GM19324 (cell line): ENCODE measurements around the gene ACTL6B.

Experiments used
- ATAC-seq: cut with Tn5 transposase; IDR thresholded peaks from one replicate; pipeline ENCODE4 v1.9.1; 2021; ENCODE audit warnings: mild to moderate bottlenecking, moderate library complexity; ENCODE audit not compliant: unreplicated experiment, low FRiP score

Gene ACTL6B

DNA sequence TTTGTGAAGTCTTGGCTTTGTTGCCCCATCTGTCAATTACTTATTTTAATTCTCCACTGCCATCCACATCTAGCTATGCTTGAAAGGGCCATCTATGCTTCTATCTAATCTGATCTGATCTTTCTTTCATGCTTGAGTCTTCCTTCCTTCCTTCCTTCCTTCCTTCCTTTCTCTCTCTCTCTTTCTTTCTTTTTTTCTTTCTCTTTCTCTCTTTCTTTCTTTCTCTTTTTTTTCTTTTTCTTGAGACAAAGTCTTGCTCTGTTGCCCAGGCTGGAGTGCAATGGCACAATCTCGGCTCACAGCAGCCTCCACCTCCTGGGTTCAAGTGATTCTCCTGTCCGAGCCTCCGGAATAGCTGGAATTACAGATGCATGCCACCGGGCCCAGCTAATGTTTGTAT lies 26.2 kb downstream of the ACTL6B start:
- no peak for ATAC-seq

DNA sequence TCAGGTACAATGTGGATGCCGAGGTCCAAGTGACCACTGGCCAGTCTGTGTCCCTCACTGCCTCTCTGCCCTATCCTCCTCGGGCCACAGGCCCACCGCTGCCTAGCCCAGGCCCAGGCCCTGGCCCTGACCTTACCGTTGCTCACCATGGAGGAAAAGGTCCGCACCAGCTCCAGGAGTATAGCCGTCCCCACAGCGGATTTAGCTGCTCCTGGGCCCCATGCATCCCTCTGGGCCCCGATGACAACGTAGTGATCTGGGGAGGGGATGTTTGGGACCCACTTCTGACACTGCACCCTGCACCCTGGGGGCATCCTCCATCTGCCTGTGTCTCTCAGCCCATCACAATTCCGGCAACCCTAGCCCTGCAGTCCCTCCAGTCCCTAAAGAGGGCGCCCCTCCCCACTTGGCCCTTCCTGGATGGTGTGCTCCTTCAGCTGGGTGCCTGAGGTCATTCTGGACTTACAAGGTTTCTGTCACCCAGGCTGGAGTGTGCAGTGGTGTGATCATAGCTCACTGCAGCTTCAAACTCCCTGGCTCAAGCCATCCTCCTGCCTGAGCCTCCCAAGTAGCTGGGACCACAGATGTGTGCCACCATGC lies 27.0 kb downstream of the ACTL6B start:
- no peak for ATAC-seq

- no peak for ATAC-seq
Measured at GRCh38 chr7:100627238-100627549, 29.1 kb downstream of the ACTL6B start.

- peak; percentile 46 for ATAC-seq
Measured at GRCh38 chr7:100626530-100627237, 29.6 kb downstream of the ACTL6B start.

GRCh38 chr7:100626055-100626454 lies 30.2 kb downstream of the ACTL6B start:
- ATAC-seq, result no peak

DNA sequence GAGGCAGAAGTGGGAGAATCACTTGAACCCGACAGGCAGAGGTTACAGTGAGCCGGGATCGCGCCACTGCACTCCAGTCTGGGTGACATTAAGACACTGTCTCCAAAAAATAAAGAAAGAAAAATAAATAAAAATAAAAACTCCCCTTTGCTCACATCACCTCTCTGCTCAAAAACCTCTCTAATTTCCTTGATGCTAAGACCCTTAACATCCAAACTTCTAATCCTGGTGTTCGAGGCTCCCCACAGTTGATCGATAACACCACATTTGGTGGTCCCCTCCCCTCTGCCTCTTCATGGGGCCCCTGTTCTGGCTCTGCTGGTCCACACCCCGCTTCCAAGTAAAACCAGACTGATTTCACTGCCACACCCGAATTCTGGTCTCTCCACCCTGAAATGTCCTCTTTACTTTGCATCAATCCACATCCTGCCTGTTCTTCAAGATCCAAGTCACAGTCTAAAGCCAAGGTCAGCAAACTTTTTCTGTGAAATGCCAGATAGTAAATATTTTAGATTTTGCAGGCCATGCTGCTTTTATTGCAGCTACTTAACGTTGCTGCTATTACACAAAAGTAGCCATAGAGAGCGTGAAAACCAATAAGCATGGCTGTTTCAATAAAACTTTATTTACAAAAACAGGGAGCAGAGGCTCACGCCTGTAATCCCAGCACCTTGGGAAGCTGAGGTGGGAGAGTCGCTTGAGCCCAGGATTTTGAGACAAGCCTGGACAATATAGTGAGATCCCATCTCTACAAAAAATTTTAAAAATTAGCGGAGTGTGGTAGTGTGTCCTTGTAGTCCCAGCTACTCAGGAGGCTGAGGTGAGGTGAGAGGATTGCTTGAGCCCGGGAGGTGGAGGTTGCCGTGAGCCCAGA lies 32.1 kb downstream of the ACTL6B start:
- ATAC-seq, result no peak

- no peak for ATAC-seq
Measured at GRCh38 chr7:100621554-100621953, 34.7 kb downstream of the ACTL6B start.

GRCh38 chr7:100620804-100621203 lies 35.4 kb downstream of the ACTL6B start:
- no peak for ATAC-seq

GRCh38 chr7:100620239-100620638 lies 36.0 kb downstream of the ACTL6B start:
- no peak for ATAC-seq

DNA sequence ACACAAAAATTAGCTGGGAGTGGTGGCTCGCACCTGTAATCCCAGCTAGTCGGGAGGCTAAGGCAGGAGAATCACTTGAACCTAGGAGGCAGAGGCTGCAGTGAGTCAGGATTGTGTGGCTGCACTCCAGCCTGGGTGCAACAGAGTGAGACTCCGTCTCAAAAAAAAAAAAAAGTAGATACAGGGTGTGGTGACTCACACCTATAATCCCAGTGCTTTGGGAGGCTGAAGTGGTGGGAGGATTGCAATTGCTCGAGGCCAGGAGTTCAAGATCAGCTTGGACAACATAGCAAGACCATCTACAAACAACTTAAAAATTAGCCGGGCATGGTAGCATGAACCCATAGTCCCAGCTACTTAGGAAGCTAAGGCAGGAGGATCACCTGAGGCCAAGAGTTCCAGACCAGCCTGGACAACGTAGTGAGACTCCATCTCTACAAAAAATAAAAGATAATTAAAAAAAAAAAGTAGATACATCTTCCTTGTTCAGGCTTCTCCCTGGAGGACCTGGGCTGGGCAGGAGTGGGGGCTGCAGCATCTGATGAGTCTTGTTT lies 41.9 kb downstream of the ACTL6B start:
- no peak for ATAC-seq

GRCh38 chr7:100613412-100614175 lies 42.7 kb downstream of the ACTL6B start:
- ATAC-seq, result no peak

GRCh38 chr7:100612730-100613390 lies 43.4 kb downstream of the ACTL6B start:
- ATAC-seq, result peak; percentile 1

DNA sequence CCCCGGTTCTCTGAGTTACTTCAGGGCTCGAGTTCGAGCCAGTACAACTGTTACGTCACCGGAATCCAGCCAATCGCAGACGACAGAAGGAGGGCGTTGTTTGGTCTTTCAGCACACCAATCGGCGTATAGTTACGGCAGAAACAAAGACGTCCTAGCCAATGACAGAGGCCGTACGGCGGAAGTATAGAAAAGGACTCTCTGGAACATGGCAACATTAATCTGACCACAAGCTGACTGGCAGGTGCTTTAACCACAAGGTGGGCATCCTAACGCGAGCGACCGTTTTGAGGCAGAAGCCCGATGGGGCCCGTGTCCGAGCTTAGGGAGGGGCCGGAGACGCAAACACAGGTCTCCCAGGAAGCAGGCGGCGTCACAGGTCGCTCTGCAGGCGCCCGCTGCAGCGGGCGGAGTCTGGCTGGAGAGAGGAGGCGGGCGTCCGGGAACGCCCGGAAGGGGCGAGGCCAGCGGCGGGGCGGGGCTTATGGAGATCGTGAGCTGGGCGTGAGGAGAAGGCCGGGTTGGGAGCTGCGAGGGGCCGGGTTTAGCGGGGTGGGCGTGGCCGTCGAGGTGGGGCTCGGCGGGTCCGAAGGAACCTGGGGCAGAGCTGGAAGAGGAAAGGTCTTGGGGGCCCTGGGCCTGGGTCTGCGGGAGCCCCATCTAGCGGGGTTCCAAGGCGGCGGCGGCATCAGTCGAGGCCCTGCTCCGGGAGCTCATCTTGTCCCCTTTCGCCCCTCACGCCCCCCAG lies 44.1 kb downstream of the ACTL6B start, which contains the start of gene MOSPD3:
Gene MOSPD3, plus strand, starts transcription at position 558 of the 747 bp plus-strand sequence. CDS start 252 bp downstream, outside the sequence.
- ATAC-seq, result peak; percentile 90

- no peak for ATAC-seq
Measured at GRCh38 chr7:100609958-100610357, 46.3 kb downstream of the ACTL6B start.

DNA sequence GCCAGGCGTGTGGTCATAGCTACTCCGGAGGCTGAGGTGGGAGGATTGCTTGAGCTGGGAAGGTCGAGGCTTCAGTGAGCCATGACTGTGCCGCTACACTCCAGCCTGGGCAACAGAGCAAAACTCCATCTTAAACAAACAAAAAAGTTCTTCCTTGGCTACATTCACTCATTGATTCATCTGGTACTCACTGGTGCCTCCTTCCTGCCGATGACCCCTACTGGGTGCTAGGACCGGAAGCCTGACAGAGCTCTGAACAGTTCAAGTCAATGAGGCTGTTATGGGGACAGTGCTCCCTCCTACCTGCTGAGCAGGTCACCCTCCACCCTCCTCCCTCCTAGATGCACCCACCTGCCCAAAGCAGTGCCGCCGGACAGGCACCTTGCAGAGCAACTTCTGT lies 49.1 kb downstream of the ACTL6B start:
- no peak for ATAC-seq

- ATAC-seq, result no peak
Measured at GRCh38 chr7:100606313-100606712, 49.9 kb downstream of the ACTL6B start.

DNA sequence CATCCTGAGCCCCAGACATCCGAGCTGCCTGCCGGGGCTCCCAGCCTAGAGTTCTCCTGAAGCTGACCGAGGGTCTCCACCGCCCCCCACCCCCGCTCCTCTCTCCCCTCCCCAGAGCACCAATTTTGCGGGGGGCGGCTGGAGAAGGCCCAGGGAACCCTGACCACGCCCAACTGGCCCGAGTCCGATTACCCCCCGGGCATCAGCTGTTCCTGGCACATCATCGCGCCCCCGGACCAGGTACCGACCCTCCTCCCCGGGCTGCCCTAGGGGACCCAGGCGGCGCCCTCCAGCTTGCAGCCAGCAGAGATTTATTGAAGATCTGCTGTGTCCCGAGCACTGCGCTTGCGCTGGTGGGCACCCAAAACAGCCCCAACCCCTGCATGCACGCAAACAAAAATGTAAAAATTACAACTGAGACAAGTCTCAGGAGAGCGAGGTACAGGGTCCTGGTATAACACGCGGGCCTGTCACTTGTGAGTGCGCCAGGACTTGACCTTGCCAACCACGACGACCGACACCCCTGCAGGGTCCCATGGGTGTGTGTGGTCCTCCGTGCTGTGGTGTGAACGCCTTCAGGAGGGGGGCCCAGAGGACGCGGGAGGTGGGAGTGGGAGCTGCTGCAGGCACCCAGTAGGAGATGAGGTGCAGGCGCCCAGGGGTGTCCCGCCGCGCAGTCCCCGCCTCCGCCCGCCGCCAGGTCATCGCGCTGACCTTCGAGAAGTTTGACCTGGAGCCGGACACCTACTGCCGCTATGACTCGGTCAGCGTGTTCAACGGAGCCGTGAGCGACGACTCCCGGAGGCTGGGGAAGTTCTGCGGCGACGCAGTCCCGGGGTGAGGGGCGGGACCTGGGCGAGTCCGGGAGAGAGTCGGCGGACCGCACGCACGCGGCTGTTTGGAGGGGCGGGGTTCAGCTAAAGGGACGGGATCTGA lies 51.0 kb downstream of the ACTL6B start:
- ATAC-seq, result no peak
